ENCODE results near the gene CELA2A.
"Not testable (repeated sequence)": the region's sequence is repeated elsewhere in the genome, so short reads cannot be mapped to it uniquely, and the experiment has no call there.

The CELA2A gene

GRCh38 chr1:15468145-15468544 is 11.6 kb downstream of the CELA2A start:
- TF ChIP-seq CSRNP3 (CRISPR knock-in tag; IDR thresholded peaks at IDR 0.05) (no peak), TSHZ2 (CRISPR knock-in tag; IDR thresholded peaks at IDR 0.05) (no peak), PATZ1 (CRISPR knock-in tag; IDR thresholded peaks at IDR 0.05; ENCODE audit: borderline replicate concordance) (no peak), CREB5 (CRISPR knock-in tag; IDR thresholded peaks at IDR 0.05; ENCODE audit: low read depth) (no peak), ZNF565 (CRISPR knock-in tag; conservative IDR thresholded peaks at IDR 0.05; ENCODE audit: low read depth) (no peak), ZNF70 (CRISPR knock-in tag; IDR thresholded peaks at IDR 0.05) (no peak), PPARA (CRISPR knock-in tag; IDR thresholded peaks at IDR 0.05; ENCODE audit: borderline replicate concordance) (no peak), TCF4 (CRISPR knock-in tag; IDR thresholded peaks at IDR 0.05; ENCODE audit: borderline replicate concordance) (no peak), ESRRG (CRISPR knock-in tag; IDR thresholded peaks at IDR 0.05) (no peak), OSR1 (CRISPR knock-in tag; IDR thresholded peaks at IDR 0.05) (no peak), BACH2 (CRISPR knock-in tag; IDR thresholded peaks at IDR 0.05; ENCODE audit: borderline replicate concordance) (no peak), SNAI2 (CRISPR knock-in tag; IDR thresholded peaks at IDR 0.05) (no peak), GLIS3 (CRISPR knock-in tag; IDR thresholded peaks at IDR 0.05) (no peak), POU6F1 (CRISPR knock-in tag; IDR thresholded peaks at IDR 0.05; ENCODE audit: borderline replicate concordance, low read depth) (no peak), ZFP30 (CRISPR knock-in tag; IDR thresholded peaks at IDR 0.05) (no peak), TOX (CRISPR knock-in tag; IDR thresholded peaks at IDR 0.05; ENCODE audit: borderline replicate concordance) (no peak), ZC3H10 (CRISPR knock-in tag; IDR thresholded peaks at IDR 0.05) (no peak), ISL1 (CRISPR knock-in tag; IDR thresholded peaks at IDR 0.05) (no peak), ZFP3 (CRISPR knock-in tag; IDR thresholded peaks at IDR 0.05) (no peak), ARNTL (CRISPR knock-in tag; IDR thresholded peaks at IDR 0.05; ENCODE audit: borderline replicate concordance, low read depth) (no peak)
- no peak for ATAC-seq

GRCh38 chr1:15469361-15469760 is 12.8 kb downstream of the CELA2A start:
- TF ChIP-seq TSHZ2 (CRISPR knock-in tag; IDR thresholded peaks at IDR 0.05): no peak
- no peak for ATAC-seq

- not testable (repeated sequence) for ATAC-seq
Measured at GRCh38 chr1:15469821-15470448, 13.4 kb downstream of the CELA2A start.

GRCh38 chr1:15471067-15471466 is 14.5 kb downstream of the CELA2A start:
- not testable (repeated sequence) for ATAC-seq

GRCh38 chr1:15471723-15472122 is 15.2 kb downstream of the CELA2A start:
- not testable (repeated sequence) for ATAC-seq
